Activated CD8-positive, alpha-beta memory T cell treated with anti-CD3 and anti-CD28 coated beads for 24 hours (primary cell): ENCODE measurements around the gene PDSS2.
"Not testable (repeated sequence)": the region's sequence is repeated elsewhere in the genome, so short reads cannot be mapped to it uniquely, and the experiment has no call there.

ENCODE experiments used
- DNase-seq: peaks from one replicate; pipeline ENCODE4 v3.0.0-alpha.2; 2020

The PDSS2 gene

GRCh38 chr6:107314531-107314939 lies 144.8 kb downstream of the PDSS2 start:
- DNase-seq: no peak

- no peak for DNase-seq
These were observed 145.6 kb downstream of the PDSS2 start for GRCh38 chr6:107313776-107314175.

DNA sequence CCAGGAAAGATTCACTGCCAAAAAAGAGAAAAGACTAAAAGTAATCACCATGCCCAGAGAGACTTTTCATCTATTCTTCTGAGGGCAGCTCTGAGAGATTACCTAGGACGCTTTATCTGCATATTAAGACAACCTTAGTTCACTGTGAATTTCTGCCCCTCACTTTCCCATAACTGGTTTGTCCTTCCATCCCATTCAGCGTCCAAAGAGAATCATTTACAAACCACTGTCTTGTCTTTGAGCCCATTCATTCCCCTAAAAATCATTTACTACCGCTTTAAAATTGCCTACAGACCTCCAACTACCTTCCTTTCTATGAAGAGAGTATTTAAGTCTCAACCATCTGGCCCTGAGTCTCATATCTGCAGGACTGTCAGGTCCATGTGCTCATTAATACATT lies 149.0 kb downstream of the PDSS2 start:
- DNase-seq: no peak

- no peak for DNase-seq
These were observed 150.7 kb downstream of the PDSS2 start for GRCh38 chr6:107308677-107309076.

GRCh38 chr6:107305994-107306393 lies 153.4 kb downstream of the PDSS2 start:
- not testable (repeated sequence) for DNase-seq

- no peak for DNase-seq
These were observed 154.0 kb downstream of the PDSS2 start for GRCh38 chr6:107305391-107305790.

GRCh38 chr6:107304421-107305025 lies 154.8 kb downstream of the PDSS2 start:
- no peak for DNase-seq

DNA sequence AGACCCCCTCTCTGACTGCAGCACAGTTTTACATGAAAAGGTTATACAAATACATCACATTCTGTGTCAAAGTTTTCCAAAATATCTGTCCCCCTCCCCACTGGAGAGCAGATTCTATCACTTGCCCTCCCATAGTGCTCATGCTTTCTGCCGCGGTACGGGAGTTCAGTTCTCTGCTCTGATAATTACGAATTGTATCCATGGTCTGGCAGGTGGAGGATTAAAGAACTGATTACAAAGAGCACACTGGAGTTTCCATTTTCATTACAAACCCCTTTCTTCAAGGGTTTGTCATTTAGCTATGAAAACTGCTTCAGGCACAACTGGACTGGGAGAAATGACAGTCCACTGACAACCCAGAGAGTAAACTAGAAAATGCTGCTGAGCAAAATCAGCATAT lies 166.0 kb downstream of the PDSS2 start:
- DNase-seq: no peak

GRCh38 chr6:107292715-107293271 lies 166.6 kb downstream of the PDSS2 start:
- no peak for DNase-seq

GRCh38 chr6:107290491-107290890 lies 168.9 kb downstream of the PDSS2 start:
- no peak for DNase-seq

GRCh38 chr6:107289258-107289657 lies 170.1 kb downstream of the PDSS2 start:
- DNase-seq: not testable (repeated sequence)

DNA sequence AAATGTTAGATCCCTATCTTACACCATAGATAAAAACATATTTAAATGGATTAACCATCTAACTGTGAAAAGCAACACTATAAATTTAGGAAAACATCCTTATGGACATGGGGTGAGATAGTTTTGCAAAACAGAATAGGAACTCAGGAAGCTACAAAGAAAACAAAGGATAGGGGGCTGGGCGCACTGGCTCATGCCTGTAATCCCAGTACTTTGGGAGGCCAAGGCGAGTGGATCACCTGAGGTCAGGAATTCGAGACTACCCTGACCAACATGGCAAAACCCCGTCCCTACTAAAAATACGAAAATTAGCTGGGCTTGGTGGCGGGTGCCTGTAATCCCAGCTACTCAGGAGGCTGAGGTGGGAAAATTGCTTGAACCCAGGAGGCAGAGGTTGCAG lies 173.7 kb downstream of the PDSS2 start:
- not testable (repeated sequence) for DNase-seq

- DNase-seq: no peak
These were observed 174.6 kb downstream of the PDSS2 start for GRCh38 chr6:107284805-107285204.

- no peak for DNase-seq
These were observed 178.6 kb downstream of the PDSS2 start for GRCh38 chr6:107280791-107281190.

DNA sequence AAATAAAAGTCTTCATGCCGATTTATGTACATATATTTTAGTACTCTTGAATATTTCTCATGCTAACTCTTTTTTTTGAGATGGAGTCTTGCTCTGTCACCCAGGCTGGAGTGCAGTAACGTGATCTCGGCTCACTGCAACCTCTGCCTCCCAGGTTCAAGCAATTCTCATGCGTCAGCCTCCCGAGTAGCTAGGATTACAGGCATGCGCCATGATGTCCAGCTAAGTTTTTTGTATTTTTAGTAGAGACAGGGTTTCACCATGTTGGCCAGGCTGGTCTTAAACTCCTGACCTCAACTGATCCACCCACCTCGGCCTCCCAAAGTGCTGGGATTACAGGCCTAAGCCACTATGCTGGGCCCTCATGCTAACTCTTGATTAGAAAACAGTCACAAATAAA lies 179.4 kb downstream of the PDSS2 start:
- DNase-seq: not testable (repeated sequence)

DNA sequence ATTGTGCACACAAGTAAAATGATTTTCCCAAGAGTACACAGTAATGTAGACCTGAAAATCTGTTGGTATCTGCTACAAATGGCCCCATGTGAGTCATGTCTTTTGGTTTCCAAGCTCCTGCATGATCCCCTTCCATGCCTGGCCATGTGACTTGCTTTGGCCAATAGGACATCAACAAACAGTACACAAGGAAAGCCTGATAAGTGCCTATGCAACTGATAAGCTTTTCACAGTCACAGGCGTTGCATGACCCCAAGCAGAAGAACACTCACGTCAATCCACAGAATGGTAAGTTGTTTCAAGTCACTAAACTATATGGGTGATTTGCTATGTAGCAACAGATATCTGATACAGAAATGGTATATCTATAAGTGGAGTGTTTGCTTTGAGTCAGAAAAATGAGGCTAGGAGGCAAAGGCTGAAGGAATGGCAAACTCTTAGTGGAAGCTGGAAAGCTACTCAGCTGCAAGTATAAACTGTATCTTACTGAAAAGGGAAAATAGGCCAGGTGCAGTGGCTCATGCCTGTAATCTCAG lies 184.0 kb downstream of the PDSS2 start:
- DNase-seq: no peak

DNA sequence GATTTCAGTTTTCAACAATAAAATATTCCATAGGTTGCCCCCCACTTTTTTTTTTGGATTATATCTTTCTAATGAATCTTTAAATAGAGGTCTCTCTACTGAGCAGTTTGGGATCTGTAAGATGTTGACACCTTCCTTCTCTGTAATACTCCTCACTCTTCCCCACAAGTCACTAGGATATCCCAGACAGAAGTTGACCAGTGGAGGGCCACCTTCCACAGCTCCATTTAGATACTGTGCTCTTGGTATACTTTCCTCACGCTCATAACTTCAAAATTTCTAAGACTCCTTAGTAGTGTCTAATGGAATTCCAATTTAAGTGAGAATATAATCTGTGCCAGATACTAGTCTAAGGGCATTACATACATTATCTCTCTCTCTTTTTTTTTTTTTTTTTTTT lies 185.1 kb downstream of the PDSS2 start:
- DNase-seq: no peak

DNA sequence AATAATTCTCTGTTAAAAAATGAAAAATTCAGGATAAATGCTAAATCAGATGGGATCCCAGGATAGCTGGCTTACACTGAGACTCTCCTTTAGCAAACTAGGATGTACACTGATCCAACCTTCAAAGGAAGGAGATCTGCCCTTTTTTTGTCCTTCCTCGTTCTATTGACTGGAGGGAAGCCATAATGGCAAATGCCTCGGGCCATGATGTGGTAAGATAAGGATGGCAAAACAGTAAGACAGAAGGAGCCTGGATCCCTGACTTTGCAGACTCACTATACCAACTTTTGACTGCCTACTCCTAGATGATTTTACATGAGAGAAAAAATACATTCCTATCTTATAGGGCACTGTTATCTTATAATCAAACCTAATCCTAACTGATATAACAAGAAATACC lies 187.1 kb downstream of the PDSS2 start:
- DNase-seq: no peak

GRCh38 chr6:107271208-107271790 lies 188.1 kb downstream of the PDSS2 start:
- no peak for DNase-seq

GRCh38 chr6:107267634-107268033 lies 191.7 kb downstream of the PDSS2 start:
- DNase-seq: no peak

GRCh38 chr6:107267006-107267405 lies 192.4 kb downstream of the PDSS2 start:
- no peak for DNase-seq

GRCh38 chr6:107266563-107266962 lies 192.8 kb downstream of the PDSS2 start:
- no peak for DNase-seq

- DNase-seq: no peak
These were observed 195.0 kb downstream of the PDSS2 start for GRCh38 chr6:107264357-107264840.

DNA sequence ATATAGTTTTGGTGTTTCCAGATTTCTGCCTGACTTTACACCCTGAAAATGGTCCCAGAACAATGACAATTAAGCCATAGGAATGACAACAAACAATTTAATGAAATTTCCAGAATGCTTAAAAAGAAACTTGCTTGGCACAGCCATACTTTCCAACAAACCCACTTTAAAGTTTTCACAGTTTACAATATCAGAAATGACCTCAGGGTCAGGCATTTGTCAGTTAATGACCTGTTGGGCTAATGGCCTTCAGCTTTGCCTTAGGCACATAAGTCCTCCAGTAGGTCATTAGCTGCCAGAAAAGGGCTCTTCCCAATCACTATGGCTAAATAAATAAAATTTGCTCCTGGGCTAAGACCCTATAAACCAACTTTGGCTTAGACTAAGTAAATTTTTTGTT lies 199.4 kb downstream of the PDSS2 start:
- no peak for DNase-seq
